HG02798 (cell line): ENCODE measurements around the gene BPIFB2.
"Not testable (repeated sequence)": the region's sequence is repeated elsewhere in the genome, so short reads cannot be mapped to it uniquely, and the experiment has no call there.

ENCODE experiments used
- ATAC-seq: cut with Tn5 transposase; IDR thresholded peaks from one replicate; pipeline ENCODE4 v1.9.1; 2021; ENCODE audit warnings: mild to moderate bottlenecking; ENCODE audit not compliant: unreplicated experiment, poor library complexity

The BPIFB2 gene

GRCh38 chr20:32970115-32970972, 37.2 kb upstream of the BPIFB2 start:
- no peak for ATAC-seq

DNA sequence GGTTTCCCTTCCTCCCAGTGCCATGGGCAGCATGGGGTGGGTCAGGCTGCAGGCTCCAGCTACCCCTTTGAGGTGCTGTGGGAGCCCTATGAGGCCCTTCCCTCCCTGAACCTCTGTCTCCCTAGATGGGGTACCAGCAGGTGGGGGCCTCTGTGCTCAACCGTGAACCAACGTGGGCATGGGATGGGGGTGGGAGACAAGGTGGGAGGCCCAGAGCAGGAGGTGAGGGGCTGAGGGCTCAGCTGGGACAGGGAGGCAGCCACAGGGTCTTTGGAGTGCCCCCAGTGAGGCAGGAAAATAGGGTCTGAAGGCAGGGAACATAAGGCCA, 36.6 kb upstream of the BPIFB2 start:
- no peak for ATAC-seq

- peak; percentile 26 for ATAC-seq
Measured at GRCh38 chr20:32971703-32972161, 35.8 kb upstream of the BPIFB2 start.

GRCh38 chr20:32972181-32973076, 35.1 kb upstream of the BPIFB2 start:
- ATAC-seq, result peak; percentile 81

- ATAC-seq, result no peak
Measured at GRCh38 chr20:32973077-32973717, 34.3 kb upstream of the BPIFB2 start.

GRCh38 chr20:32974204-32975064, 33.1 kb upstream of the BPIFB2 start:
- ATAC-seq, result not testable (repeated sequence)

DNA sequence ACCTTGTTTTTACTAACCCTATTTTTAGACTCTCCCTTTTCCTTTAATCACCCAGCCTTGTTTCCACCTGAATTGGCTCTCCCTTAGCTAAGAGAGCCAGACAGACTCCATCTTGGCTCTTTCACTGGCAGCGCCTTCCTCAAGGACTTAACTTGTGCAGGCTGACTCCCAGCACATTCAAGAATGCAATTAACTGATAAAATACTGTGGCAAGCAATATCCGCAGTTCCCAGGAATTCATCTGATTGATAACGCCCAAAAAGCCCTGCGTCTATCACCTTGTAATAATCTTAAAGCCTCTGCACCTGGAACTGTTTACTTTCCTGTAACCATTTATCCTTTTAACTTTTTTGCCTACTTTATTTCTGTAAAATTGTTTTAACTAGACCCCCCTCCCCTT, 32.4 kb upstream of the BPIFB2 start:
- ATAC-seq, result not testable (repeated sequence)

DNA sequence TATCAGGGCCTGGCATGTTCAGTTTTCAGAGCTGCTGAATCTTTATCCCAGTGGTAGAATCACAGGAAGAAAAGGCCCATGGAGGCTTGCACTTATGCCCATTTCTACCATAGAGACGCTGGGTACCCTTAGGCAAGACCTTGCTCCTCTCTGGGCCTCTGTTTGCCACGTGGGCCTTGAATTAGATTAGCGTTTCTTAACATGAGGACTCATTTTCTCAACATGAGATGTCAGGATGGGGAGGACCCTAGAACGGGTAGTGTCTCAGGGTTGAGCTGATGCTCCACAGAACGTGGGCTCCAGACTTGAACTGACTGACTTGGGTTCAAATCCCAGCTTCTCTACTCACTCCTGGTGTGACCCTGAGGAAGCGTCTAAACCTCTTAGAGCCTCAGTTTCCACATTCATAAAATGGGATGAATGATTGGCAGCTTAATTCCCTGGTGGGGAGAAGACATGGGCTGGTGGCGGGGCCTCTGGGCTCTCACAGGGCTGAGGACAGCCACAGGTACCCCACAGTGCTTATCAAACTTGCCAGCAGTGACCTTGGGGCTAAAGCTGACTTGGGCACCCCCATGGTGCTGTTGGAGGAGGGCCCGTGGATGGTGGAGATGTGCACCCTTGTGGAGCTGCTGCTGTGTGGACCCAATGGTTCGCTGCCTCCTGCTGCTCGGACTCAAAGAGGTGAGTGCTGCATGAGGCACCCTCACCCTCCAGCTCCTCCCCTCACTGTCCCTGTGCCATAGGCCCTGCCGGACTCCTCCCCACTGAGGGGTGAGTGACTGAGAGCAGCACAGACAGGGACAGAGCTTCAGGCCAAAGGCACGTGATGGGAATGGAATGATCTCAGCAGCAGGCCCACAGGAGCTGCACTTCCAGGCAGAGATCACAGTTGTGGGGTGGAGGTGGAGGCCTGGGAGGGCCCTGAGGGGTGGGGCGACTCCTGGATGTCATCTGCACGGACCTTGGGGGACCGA, 31.5 kb upstream of the BPIFB2 start:
- no peak for ATAC-seq

- ATAC-seq, result no peak
Measured at GRCh38 chr20:32976746-32977145, 30.8 kb upstream of the BPIFB2 start.

DNA sequence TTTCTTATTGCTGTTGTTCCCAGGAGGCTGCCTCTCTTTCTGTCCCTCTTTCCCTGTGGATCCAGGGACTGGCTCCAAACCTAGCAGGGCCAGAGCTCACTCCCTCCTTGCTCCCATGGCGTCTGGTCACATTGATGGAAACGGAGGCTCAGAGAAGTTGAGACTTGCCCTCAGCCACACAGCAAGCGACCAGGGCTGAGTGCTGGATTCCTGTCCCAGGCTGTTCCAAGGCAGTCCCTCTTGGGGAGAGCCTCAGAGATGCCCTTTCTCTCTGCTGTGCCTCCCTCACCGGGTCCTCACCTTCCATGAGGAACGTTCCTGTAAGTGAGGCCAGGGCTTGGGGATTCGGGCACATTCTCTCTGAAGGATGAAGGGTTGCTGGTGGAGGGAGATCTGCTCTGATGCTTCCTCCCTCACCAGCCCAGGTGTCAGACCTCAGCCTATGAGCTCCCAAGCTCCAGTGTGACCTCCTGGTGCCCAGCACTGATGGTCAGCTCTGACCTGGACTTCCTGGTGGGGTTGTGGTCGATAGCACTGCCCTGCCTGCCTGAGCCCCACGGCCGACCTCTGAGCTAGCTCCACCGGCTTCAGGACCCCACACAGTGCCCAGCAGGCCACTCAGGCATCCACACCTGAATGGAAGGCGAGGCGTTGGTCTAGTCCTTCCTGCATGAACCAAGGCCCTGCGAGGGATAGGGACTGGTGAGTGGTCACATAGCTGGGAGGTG, 30.1 kb upstream of the BPIFB2 start:
- no peak for ATAC-seq

GRCh38 chr20:32978009-32978335, 29.5 kb upstream of the BPIFB2 start:
- ATAC-seq, result no peak

- no peak for ATAC-seq
Measured at GRCh38 chr20:32979201-32979998, 28.1 kb upstream of the BPIFB2 start.

DNA sequence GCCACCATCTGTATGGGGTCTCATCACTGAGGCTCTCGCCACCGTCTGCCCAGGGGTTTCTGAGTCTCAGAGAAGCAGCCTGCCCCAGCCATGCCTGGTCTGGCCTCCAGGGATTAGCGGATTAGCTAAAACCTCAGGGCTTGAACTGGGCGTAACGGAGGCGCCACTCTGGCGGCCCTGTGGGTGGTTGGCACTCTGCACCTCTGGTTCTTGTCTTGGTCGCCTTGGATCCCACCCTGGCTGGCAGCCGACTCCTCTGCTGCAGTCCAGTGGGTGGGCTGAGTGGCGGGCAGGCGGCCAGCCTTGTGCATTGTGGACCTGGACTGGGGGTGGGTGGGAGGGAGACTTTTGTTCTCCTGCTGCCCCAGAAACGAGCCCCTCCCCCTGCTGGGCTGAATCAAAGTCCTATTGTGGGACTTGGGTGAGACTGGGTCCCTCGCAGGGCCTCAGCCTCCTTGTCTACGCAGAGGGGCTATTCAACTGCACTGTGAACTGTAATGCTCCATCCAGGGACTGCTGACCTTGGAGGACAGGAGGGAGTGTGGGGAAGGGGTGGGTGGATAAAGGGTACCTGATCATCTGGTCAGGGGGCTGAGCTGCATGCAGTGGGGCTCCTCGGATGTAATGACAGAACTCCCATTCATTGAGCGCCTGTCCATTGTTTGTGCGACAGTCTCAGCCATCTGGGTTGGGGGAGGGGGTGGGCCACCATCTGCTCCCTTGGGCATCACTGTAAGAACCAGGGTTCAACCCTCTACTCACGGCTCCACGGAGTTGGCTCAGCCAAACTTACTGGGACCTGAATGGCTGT, 27.2 kb upstream of the BPIFB2 start:
- ATAC-seq, result no peak

- no peak for ATAC-seq
Measured at GRCh38 chr20:32980990-32981389, 26.5 kb upstream of the BPIFB2 start.

- no peak for ATAC-seq
Measured at GRCh38 chr20:32982617-32983458, 24.7 kb upstream of the BPIFB2 start.
